Activated T-helper 1 cell treated with anti-CD3 and anti-CD28 coated beads, Interleukin-2, amount 50 U/mL, for 16 hours (primary cell): ENCODE results near the gene LAMB3.

ENCODE experiments used
- DNase-seq, 2 donors: peaks; one replicate each; pipeline ENCODE4 v3.0.0-alpha.2; 2020; ENCODE audit warnings: low read depth in 1 of 2, low spot score in 1 of 2

Gene LAMB3

DNA sequence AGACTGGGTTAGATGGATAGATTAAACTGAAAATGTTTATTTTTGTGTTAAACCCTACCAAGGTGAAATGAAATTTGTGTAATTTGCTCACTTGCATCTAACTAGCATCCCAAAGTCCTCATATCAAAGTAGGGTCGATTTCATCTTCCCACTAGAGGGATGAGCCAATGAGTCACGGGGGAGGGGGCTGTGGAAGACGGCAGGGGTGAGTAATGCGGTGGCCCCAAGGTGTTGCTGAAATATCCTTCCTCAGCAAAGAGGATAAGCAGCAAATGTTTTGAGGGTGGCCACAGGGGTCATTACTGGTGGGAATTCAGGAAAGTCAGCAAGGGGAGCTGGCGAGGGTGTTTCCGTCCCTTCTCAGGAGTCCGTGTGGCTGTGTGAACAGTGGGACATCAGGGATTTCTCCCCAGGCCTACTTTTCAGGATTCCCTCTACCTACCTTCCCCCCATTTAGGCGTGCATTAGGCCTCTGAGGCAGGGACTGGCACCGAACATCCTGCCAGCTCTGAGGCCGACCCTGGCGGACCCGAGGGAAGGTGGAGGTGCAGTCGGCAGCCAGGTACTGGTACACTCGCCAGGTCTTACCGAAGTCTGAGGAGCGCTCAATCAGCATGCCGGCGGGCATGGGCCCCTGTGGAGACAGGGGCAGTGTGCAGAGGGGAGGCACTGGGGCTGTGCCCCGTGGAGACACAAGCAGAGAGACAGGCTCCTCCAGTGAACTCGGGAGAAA, 18.1 kb downstream of the LAMB3 start:
- DNase-seq = no peak

DNA sequence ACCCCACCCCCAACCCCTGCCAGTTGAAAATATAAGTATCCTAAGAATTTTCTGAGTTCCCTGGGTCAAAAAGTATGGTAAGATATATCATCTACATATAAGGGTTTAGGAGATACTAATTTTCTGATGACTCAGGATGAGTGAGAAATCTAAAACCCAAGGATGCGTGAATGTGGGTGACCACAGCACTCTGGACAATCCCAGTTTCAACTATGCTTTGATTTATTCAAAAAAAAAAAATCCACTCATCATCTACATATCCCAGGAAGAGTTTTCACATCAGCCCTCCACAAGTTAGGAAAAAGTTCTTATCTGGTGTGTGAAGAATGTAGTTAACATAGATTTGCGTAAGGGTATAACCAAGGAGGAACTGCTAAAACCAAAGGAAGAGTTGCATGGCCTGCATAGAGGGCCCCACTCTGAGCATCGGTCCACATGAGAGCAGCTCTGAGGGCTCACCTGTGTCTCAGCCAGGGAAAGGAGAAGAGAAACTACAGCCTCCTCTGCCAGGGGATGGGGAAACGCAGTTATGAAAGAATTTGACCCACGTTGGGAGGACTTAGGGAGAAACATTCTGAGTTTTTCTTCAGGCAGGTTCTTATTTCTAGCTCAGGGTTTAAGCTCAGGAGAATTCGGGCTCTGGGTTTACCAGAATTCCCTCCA, 18.8 kb downstream of the LAMB3 start:
- no peak for DNase-seq

DNA sequence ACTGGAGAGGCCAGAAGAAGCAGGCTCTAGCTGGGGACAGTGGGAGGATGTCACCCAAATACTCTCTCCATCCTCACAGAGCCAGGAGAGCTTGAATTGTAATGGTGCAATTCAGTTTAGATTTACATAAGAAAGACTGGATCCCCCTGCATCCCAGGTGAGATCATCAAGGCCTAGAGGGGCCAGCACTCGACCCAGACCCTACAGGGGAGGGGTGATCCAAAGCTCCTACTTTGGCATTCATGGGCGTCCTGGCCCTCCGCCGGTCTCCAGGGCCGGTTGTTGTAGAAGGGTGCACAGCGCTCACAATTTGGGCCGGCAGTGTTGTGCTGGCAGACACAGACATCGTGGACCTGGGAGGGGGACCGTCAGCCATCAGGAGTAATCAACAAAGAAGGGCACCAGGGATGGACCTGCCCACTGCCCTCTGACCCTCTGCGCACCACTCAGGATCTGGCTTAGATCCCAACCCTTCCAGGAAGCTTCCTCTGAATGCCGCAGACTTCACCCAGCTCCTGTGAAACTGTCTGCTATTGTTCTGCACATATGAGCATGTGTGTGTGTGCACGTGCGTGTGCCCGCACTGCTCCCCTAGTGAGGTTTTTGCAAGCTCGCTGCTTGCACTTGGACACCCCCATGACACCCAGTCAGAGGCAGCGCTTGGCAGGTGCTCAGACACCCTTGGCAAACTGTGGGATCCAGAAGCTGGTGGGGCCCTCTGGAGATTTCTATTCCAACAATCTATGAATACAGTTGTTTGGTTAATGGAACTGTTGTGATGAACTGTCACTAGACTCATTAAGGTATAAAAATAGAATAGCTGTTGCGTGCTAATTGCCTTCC, 21.6 kb downstream of the LAMB3 start:
- no peak for DNase-seq

DNA sequence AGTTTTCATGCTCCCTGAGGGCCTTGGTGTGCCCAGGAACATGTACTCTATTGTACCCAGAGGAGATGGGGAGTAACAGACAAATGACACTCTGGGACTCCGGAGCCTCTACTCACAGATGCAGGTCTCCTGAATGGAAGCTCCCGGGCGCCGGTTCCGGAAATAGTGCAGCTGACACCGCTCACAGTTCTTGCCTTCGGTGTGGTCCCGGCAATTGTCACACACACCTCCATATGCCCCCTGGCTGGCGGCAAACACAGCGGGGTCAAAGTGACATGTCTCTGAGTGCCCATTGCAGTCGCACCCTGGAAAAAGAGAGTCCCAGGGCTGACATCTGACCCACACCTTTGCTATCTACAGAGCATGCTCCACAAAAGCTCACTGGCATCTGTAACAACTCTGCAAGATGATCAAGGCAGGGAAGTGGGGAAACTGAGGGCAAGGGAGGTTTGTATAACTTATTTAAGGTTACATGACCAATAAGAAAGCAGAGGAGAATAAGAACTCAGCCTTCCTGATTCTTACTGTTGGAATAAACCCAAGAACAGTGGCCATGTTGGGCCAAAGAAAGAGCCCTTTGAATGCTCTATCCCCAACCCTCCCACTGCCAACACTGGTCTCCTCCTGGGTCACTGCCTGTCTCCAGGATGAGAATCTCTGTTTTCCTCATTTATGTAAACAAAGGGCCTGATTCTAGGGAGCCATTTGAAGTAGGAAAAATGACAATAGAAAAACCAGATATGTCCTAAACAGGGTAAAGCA, 22.4 kb downstream of the LAMB3 start:
- DNase-seq = no peak

DNA sequence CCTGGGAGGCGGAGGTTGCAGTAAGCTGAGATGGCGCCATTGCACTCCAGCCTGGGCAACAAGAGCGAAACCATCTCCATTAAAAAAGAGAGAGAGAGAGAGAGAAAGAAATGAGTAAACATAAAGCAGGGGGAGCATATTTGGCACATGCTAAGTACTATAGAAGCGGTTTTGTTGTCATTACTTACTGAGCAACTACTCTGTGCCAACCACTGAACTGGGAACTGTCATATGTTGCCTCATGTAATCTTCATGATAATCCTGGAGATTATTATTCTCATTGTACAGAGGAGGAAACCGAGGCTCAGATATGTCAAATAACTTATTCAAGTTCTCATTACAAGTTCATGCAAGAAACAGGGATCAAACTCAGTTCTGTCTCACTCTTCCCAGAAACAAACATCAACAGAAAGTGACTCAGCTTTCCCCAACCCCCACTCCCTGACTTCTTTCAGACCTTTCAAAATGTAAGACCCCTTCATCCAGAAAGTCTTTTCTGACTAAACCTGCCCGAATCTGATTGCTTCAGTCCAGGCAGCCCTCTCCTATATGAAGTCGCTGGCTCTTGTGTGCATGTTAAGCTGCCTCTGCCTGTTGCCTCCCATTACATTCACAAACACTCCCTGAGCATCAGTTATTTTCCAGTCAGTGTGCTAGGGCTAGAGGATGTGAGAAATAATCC, 23.5 kb downstream of the LAMB3 start:
- no peak for DNase-seq

DNA sequence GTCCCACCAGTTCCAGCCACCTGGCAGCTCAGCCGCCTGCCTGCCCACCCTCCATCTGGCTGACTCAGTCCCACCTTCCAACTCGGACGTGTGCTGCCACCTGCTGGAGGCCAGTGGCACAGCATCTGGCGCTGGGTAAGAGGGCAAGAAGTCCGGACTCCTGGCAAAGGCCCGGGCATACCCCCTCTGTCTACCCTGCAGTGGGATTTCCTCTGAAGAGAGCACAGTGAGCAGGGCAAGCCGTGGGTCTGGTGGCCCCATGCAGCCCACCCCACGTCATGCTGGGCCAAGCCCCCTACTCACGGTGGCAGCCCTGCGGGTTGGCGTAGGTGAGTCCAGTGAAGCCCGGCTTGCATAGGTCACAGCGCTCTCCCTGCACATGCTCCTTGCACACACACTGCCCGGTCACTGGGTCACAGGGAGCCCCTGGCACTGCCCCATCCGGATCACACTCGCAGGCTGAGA, 24.5 kb downstream of the LAMB3 start:
- DNase-seq = peak; percentile 57 to 63

DNA sequence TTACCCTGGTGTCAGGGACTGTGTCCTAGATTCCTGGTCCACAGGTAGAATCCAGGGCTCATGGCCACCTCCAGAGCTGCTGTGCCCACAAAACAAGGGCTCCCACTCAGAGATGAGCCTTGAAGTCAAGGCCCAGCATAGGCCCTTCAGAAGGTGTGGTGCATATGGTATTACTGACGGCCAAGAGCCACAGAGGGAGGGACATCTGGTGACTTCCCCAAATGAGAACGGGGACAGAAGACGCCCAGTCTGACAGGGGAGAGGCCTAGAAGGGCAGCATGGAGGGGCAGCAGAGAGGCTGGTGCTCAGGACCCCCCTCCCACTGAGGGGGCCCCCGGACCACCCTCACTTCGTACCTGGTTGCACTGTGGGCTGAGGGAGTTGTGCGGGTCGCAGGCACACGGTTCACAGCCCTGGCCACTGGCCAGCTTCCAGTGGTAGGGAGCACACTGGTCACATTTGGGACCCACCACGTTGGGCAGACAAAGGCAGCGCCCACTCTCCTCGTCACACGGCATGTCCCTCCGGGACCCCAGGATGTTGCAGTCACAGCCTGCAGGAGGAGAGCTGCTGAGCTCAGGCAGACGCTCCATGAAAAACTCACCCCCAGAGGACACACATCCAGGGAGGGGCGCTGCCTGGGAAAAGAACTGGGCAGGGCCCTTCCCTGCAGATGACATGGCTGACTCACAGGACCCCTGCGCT, 25.0 kb downstream of the LAMB3 start:
- no peak for DNase-seq

DNA sequence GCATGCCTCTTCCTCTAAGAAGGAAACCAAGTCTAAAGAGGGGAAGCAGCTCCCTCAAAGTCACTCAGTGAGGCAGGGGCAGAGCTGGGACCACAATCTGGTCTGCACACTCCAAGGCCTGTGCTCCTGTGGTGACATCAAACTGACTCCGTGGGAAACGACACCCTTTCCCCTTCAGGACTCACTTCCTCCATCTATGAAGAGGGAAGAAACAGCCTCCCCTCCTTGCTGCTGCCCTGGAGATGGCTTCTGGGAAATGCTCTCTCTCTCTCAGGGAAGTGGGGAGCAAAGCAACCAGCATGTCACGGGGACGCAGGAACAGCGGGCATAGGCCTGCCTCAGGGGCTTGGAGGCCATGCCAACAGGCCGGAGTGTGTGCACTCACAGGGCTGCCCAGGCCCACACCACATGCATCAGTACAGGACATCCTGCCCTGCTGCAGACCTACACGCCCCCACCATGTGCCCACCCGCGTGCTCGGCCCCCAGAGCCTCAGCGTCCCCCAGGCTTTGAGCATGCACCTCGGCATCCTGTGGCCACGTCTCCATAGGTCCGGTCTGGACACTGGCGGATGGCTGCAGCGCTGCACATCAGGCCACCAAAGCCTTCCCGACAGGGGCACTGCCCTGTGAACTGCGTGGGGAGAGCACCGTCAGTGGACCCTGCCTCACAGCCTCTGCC, 25.7 kb downstream of the LAMB3 start:
- DNase-seq = no peak

DNA sequence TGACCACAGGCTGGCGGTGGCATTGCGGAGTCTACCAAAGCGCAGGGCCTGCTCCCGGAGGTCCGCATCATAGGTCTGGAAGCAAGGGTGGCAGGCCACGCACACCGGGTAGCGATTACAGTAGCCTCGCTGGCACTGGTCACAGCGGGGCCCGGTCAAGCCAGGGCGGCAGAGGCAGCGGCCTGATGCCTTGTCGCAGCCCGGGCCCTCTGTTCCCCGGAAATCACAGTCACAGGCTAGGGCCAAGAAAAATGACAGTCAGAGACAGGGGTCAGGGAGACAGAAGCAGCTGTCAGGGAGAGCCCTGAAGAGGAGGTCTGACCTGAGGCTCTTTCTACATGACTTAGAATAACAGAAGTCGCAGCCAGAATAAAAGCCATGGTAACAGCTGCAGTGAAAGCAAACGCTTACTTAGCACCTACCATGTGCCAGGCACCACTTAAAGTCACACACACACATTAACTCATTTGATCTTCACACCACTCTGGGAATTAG, 26.4 kb downstream of the LAMB3 start:
- DNase-seq = no peak

DNA sequence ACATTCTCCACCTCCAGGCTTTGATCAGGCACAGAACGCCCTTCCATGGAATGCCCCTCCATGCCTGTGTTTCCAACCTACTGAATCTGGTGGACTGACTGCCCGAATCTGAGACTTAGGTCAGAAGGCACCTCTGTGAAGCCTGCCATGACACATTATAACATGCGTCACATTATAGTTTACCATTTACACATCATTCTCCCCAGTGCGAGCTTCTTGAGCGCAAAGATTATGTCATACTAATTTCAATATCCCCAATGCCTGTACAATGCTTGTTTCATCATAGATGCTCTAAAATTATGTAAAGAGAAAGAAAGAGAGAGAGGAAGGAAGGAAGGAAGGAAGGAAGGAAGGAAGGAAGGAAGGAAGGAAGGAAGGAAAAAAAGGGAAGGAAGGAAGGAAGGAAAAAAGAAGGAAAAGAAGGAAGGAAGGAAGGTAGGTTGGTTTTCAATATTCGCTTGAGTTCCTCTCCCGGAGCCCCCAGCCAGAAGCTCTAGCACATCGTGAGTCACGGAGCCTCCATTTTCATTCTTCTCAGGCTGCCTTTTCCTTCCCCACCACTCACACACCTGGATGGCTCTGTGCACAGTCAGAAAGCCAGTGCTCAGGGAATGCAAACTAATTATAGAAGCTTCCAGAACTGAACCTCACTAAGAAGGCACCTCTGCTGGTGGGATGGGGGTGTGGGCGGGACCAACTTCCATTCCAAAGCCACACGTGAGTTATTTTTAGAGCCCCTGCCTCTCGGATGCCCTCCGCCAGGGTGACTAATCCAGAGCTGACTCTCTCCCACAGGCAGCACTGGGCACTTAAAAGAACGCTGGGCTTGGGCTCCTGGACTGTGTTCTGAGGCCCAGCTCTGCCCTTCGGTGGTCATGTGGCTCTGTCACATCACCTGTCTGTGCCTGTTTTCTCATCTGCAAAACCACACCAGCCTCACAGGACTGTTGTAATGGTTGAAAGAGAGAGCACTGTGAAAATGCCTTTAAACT, 27.4 kb downstream of the LAMB3 start:
- DNase-seq = no peak

DNA sequence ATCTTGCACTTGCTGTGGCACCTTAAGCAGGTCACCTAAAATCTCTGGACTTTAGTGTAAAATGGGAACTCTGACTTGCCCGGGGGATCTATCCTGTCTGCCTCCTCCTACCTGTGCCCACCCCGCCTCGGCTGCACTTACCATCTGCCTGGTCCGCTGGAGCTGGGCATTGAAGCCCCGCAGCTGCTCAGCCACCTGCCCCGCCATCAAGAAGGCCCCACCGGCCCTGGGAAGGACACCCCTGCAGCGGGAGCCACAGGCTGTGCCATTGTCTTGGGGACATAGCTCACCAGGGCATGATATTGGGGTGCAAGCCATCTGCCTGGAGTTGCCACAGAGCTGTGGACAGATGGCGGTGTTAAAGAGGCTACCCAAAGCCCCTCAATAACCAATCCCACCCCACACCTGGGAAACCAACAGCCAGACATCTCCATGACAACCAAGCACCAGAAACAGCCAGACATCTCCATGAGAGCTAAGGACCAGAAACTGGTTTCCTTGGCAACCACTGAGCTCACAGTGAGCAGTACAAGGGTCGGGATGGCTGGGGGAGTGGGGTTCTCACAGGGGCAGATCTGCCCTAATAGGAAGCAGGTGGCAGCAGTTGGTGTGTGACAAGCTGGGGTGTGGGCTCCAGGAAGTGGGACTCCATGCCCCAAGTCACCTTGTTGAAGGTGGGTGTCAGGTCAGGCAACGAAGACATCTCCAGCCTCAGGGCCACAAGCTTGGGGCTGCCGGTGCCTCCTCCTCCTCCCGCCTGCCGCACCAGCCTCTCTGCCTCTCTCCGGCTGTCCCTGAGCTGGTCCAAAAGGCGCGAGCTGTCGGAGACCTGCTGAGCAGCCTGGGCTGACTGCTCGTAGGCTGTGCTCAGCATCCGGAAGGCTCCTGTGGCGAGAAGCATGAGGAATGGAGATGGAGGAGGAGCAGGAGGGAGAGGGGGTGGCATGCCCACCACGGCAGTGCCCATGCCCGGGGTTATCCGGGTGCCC, 29.1 kb downstream of the LAMB3 start:
- no peak for DNase-seq

DNA sequence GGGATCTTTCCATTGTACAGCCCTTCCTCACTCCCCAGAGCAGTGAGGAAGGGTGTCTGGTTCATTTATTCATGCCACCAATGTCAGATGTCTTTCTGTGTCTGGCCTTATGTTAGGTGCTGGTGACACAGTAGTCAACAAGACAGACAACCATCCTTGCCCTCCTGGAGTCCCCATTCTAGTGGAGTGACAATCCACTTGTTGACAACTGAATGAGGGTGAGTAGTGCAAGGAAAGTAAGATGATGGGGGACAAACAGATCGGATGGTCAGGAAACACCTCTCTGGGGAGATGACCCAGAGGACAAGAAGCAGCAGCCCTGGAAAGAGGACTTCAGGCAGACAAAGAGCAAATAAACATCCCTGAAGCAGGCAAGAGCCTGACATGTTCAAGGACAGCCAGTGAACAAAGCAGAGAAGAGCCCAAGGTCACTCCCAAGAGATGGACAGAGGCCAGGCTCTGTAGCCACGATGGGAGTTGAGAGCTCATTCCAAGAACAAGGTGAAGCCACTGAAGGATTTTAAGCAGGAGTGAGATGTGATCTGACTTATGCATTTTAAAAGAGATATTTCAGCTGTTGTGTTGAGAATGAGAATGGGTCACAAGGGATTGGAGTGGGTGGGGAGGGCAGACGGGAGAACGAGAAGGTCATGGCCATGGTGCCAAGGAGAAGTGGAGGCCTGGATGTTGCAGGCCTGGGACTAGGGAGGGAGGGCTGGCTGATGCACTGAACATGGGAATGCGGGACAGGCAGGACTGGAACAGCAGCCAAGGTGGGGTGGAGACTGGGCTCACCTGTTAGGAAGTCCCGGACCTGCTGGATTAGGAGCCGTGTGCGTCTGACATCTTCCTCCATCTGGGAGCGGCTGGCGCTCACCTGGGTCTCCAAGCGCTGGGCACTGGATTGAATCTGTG, 30.2 kb downstream of the LAMB3 start:
- no peak for DNase-seq

DNA sequence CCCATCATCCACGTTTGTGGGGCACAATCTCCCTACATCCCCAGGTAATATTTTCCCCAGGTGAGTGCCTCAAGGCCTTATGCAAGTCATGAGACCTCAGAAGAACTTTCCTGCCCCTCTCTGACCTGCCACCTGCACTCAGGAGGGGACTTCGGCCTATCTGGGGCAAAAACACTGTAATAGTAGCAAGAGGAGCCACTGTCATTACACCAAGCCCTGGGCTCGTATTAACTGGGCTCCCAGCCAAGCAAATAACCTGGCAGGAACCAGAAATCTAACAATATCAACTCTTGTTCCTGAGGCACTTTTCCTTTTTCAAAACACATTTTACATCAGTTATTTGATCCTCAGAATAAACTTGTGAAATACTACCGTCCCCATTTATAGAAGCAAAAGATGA, 30.9 kb downstream of the LAMB3 start:
- DNase-seq = no peak

DNA sequence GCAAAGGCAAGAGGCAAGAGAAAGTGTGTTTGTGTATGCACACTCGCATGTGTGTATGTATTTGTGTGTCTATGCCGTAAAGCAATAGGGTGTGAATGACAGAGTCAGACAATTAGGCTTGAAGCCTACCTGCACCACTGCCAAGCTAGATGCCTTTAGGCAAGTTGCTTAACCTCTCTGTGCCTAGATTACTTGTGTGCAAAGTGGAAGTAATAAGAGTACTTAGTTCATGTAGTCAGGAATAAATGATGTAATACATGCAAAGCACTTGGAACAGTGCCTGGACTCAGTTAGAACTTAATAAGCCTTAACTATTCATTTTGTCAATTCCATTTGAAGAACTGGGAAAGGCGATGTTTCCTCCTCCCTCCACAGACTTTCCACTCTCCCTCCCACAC, 31.7 kb downstream of the LAMB3 start:
- no peak for DNase-seq

DNA sequence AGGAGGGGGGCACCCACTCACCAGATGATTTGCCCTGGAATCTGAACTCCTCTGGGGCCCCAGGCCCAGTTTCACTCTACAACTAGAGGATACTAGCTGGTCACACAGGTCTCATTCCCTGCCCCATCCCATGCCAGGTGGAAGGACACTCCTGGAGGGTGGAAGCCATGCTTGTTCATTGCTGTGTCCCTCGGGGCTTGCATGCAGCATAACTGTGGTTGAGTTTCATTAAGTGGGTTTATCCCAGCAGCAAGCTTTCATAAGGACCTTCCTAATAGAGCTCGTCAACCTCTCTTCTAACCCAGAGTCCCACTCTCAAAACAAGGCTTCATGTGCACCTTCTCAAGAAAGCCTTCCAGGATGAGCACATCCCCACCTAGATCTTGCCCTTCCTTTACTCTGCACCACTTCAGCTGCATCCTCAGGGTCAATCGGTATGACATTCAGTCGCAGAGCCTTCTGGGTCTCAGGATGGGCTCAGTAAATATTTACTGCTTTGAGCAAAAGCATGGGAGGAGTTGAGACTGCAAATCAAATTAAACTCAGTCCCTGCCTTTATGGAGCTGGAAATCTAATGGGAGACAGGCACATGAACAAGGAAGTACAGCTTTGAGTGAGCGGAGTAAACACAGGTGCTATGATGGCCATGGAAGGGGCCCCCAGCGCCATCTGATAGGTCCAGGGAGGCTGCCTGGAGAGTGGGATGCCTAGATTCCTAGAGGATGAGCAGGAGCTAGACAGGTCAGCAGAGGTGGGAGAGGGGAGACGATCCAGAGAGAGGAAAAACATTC, 32.3 kb downstream of the LAMB3 start:
- no peak for DNase-seq
